Astrocyte (in vitro differentiated cells and primary cell): ENCODE data around the gene STX16.

Source experiments
- CTCF ChIP-seq: IDR thresholded peaks from 2 replicates; pipeline ENCODE4 v1.5.1; 2011; ENCODE audit warnings: low read depth, mild to moderate bottlenecking, inconsistent platforms, low read length, moderate library complexity; ENCODE audit not compliant: insufficient read depth
- EZH2 ChIP-seq: IDR thresholded peaks from 2 replicates; pipeline ENCODE4 v1.6.1; 2012; ENCODE audit warnings: mild to moderate bottlenecking, low read length, inconsistent platforms; ENCODE audit not compliant: insufficient read depth

- TF ChIP-seq CTCF, result no peak
- TF ChIP-seq EZH2, result no peak
Measured at GRCh38 chr20:58660855-58661597, 9.9 kb downstream of the STX16 start.
